Activated gamma-delta T cell treated with Interleukin-2 at 50 U/mL for 16 hours (primary cell): ENCODE results near the gene GJC2.

Experiments
- DNase-seq: peaks from one replicate; pipeline ENCODE4 v3.0.0-alpha.2; 2020

The GJC2 gene

GRCh38 chr1:228158151-228159007 lies 8.6 kb downstream of the GJC2 start:
- no peak for DNase-seq

GRCh38 chr1:228159008-228159665 lies 9.4 kb downstream of the GJC2 start:
- DNase-seq = no peak

GRCh38 chr1:228160201-228160761 lies 10.6 kb downstream of the GJC2 start:
- DNase-seq = no peak

GRCh38 chr1:228161362-228161761 lies 11.6 kb downstream of the GJC2 start:
- DNase-seq = no peak

GRCh38 chr1:228161866-228162265 lies 12.1 kb downstream of the GJC2 start:
- no peak for DNase-seq

GRCh38 chr1:228162286-228163006 lies 12.7 kb downstream of the GJC2 start:
- DNase-seq = no peak

- no peak for DNase-seq
Observed at GRCh38 chr1:228163007-228163753, 13.4 kb downstream of the GJC2 start.

GRCh38 chr1:228163776-228164519 lies 14.2 kb downstream of the GJC2 start:
- no peak for DNase-seq

- no peak for DNase-seq
Observed at GRCh38 chr1:228164561-228165371, 15.0 kb downstream of the GJC2 start.

- peak; percentile 99 for DNase-seq
Observed at GRCh38 chr1:228165372-228166169, 15.8 kb downstream of the GJC2 start, which contains the start of gene IBA57. TSS of gene IBA57 (plus strand) at chr1:228165804. CDS start at chr1:228165817, 13 bp downstream.

GRCh38 chr1:228166170-228166936 lies 16.6 kb downstream of the GJC2 start:
- DNase-seq = peak; percentile 43

GRCh38 chr1:228168563-228169270 lies 19.0 kb downstream of the GJC2 start:
- DNase-seq = no peak

GRCh38 chr1:228169345-228169744 lies 19.6 kb downstream of the GJC2 start:
- no peak for DNase-seq

- no peak for DNase-seq
Observed at GRCh38 chr1:228170666-228171065, 20.9 kb downstream of the GJC2 start.

- DNase-seq = no peak
Observed at GRCh38 chr1:228171221-228171891, 21.6 kb downstream of the GJC2 start.

GRCh38 chr1:228172591-228173527 lies 23.1 kb downstream of the GJC2 start:
- DNase-seq = no peak
